A549 (cell line): Measurements from ENCODE around the gene WDFY1.

Experiments used
- RNF2 ChIP-seq: fragments of 200-600 bp; sonication (generic); IDR thresholded peaks from 2 replicates; pipeline ENCODE4 v1.6.1; 2016; ENCODE audit warnings: low read depth, mild to moderate bottlenecking, antibody characterized with exemption, moderate library complexity, borderline replicate concordance
- TF ChIP-seq, protein P1 (sequence below): fragments of >200 bp; sonication (Bioruptor Twin); formaldehyde crosslinking; IDR thresholded peaks from 3 replicates; pipeline ENCODE4 v1.5.1; 2016

DNA sequence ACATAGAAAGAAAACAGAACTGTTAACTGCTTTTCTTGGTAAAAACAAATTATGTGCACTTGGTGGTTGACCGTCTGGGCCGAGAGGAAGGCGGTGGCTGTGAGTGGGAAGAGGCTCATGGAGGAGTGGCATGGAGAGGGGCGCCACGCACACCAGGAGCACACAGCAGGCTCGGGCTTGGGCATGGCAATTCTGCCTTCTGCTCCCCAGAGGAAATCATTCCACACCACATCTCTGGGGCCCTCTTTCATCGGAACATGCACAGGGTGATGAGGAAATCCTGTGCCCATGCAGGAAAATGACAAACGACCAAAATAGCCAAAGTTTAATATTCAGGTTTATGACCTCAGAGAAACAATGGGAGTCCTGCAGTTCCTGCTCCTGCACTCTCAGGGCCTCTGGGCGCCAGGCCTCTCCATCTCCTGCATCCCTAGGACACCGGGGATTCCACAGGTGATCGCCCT is 26.4 kb downstream of the WDFY1 start:
- TF ChIP-seq, protein P1, sequence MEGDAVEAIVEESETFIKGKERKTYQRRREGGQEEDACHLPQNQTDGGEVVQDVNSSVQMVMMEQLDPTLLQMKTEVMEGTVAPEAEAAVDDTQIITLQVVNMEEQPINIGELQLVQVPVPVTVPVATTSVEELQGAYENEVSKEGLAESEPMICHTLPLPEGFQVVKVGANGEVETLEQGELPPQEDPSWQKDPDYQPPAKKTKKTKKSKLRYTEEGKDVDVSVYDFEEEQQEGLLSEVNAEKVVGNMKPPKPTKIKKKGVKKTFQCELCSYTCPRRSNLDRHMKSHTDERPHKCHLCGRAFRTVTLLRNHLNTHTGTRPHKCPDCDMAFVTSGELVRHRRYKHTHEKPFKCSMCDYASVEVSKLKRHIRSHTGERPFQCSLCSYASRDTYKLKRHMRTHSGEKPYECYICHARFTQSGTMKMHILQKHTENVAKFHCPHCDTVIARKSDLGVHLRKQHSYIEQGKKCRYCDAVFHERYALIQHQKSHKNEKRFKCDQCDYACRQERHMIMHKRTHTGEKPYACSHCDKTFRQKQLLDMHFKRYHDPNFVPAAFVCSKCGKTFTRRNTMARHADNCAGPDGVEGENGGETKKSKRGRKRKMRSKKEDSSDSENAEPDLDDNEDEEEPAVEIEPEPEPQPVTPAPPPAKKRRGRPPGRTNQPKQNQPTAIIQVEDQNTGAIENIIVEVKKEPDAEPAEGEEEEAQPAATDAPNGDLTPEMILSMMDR = no peak
- TF ChIP-seq RNF2 = no peak
